Dedifferentiated amniotic fluid mesenchymal stem cell (primary cell): ENCODE data around the gene PLPP6.

Experiments
- DNase-seq: peaks from one replicate; pipeline ENCODE4 v3.0.0-alpha.2; 2016; ENCODE audit errors: extremely low spot score

Gene PLPP6

DNA sequence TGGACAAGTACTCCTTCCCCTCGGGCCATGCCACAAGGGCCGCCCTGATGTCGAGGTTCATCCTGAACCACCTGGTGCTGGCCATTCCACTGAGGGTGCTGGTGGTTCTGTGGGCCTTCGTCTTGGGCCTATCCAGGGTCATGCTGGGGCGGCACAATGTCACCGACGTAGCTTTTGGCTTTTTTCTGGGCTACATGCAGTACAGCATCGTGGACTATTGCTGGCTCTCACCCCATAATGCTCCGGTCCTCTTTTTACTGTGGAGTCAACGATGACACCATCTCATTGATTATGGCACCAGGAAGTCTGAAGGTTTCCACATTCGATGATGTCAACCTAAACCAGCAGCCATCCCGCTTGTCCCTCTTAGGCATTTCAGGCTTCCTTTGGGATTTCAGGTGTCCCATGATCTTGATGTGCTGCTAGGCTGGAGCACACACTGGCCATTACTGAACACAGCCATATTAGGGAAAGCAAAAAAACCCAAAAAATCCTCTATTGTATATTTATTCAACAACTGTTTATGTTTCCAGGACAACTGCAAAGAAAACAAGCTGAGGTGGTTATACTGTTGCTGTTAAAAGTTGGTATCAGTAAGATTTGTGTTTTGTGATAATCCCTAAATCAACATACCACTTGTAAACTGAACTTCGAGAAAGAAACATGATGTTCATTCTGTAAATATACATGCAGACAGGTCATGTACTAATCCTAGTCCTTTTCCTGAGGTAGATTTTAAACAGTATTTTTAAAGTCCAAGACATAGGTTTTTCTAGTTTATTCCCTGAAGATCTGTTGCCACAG, 1.1 kb downstream of the PLPP6 start:
- no peak for DNase-seq

- DNase-seq = no peak
These were observed 1.9 kb downstream of the PLPP6 start for GRCh38 chr9:4663956-4664355.

DNA sequence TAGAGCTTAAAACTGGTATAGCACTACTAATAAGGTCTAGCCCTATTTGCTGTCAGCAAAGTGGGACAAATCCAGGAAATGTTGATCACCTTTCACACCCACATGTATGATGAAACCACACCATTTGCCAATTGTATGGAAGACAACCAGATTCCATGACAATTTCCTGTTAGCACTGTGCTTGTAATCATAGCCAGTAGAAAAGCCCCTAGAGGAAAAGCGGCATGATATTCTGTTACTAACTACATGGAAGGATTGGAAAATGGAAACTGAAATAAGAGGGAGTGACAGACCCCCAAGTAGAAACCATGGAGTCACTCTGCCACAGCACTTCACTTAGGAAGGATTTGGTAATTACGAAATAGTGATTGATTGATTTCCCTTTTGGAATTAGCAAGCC, 3.3 kb downstream of the PLPP6 start:
- DNase-seq = no peak

GRCh38 chr9:4666042-4666699, 4.1 kb downstream of the PLPP6 start, which contains the start of gene SPATA6L:
SPATA6L (minus strand) TSS chr9:4666480; CDS start chr9:4666250, 230 bp downstream.
- no peak for DNase-seq

DNA sequence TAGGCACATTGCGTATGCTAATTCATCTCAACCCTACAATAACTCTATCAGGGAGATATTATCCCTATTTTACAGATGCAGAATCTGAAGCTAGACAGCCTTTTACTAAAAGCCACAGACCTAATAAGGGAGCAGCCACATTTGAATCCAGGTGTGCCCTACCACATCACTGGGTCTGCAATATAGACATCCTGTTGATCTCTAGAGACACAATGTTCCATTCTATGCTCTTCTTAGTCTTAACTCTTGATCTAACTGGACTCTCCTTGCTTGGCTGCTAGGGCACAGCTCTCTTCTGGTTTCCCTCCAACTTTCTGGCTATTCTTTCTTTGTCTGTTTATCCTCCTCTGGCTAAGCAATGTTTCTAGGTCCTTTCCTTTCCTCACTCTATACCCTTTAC, 5.6 kb downstream of the PLPP6 start:
- DNase-seq = no peak

GRCh38 chr9:4668604-4669003, 6.5 kb downstream of the PLPP6 start:
- no peak for DNase-seq

DNA sequence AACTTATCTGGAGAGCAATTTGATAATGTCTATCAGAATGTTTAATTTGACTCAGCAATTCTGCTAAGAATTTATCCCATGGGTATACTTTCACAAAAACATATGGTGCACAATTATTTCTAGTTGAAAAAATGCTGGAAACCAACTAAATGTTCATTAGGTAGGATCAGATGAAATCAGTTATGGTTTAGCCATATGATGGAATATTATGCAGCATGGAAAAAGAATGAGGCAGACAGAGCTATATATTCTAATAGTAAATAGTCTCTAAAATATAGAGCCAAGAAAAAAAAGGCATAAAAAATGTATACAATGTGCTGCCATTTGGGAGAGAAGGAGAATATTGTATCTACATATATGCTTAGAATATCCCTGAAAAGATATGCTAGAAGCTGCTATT, 7.8 kb downstream of the PLPP6 start:
- no peak for DNase-seq

DNA sequence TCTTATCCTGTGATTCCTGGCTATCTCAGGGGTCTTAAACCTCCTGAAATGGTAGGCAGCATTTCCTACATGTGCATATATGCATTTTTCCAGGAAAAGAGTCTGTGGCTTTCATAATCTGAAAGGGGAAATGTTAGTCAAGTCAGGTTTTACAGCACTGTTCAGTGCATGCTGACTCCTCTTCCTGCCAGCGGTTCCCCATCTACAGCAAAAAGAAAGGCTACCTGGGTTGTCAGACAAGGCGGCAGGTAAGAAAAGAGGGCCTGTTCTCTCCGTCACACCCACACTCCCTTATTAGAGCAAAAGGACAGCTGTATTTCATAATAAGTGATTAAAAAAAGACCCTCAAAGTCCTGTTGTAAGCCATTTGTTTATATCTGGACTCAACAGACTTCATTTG, 8.5 kb downstream of the PLPP6 start:
- DNase-seq = no peak

DNA sequence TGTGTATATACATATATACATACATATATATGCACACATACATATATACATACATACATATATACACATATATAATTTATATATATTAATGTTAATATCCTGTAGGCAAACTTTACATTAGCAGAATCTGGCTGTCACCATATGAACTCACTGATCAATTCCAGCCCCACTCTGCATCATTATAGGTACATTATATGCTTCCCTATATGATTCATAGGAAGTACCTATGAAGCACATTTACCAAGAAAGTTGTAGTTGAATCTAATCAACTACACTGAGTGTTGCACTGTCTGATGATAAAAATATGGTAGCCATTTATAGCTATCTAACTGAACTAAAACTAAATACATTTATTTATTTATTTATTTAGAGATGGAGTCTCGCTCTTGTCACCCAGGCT, 9.6 kb downstream of the PLPP6 start:
- DNase-seq = no peak

GRCh38 chr9:4674783-4675182, 12.7 kb downstream of the PLPP6 start:
- peak; percentile 99 for DNase-seq

GRCh38 chr9:4677392-4677791, 15.3 kb downstream of the PLPP6 start:
- DNase-seq = no peak

GRCh38 chr9:4678679-4679267, 16.7 kb downstream of the PLPP6 start:
- no peak for DNase-seq

GRCh38 chr9:4679268-4680172, 17.4 kb downstream of the PLPP6 start, which contains the start of gene CDC37L1:
CDC37L1 (plus strand) TSS chr9:4679569; CDS start chr9:4679768, 199 bp downstream.
- DNase-seq = peak; percentile 95

DNA sequence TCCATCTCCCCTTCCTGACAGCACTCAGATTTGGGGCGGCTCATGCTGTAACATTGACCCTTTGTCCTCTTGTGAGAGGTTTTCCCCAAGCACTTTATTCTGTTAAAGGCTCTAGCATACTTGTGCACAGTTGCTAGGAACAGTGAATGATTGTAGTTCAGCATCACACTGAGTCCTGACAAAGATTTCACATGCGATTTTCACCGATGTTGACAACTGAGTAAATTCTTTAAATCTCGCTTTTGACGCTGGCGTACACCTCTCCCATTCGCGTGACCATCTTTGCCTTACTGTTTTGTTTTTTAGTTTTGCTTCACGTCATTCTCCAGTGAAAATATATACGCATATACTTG, 18.1 kb downstream of the PLPP6 start:
- DNase-seq = no peak

DNA sequence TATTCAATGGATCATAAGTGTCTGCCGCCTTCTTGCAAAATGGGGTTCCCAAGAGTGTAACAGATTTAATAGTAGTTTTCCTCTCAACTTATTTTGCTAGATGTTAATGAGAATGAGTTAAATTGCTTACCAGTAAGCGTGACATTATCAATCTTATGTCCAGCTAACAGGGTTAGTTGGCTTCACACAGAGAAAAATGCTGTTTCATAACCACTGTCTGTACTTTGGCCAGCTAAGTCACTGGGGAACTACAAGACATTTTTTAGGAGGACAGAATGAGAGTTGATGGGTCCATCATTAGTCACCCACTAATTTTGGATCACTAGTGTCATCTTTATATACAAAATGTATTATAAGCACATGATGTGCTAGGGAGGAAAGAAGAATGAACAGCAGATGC, 18.7 kb downstream of the PLPP6 start:
- DNase-seq = peak; percentile 22

GRCh38 chr9:4684820-4685219, 22.7 kb downstream of the PLPP6 start:
- no peak for DNase-seq

GRCh38 chr9:4686112-4686511, 24.0 kb downstream of the PLPP6 start:
- DNase-seq = no peak

GRCh38 chr9:4686584-4686983, 24.5 kb downstream of the PLPP6 start:
- no peak for DNase-seq

DNA sequence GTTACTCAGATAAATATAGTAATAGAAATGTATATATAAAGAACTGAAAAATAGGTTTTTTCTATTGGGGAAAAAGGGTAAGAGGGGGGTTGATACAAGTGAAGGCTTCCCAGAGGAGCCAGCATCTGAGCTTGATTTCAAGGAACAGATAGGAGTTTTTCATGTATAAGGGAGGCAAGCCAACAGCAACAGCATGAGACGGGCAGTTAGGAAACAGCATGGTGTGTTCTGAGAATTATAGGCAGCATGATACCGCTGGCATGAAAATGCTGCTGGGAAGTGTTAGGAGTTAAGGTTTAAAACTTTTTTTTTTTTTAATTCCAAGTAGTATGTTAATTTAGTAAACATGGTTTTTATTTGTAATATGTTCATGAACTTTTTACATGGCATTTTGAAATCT, 26.9 kb downstream of the PLPP6 start:
- no peak for DNase-seq

DNA sequence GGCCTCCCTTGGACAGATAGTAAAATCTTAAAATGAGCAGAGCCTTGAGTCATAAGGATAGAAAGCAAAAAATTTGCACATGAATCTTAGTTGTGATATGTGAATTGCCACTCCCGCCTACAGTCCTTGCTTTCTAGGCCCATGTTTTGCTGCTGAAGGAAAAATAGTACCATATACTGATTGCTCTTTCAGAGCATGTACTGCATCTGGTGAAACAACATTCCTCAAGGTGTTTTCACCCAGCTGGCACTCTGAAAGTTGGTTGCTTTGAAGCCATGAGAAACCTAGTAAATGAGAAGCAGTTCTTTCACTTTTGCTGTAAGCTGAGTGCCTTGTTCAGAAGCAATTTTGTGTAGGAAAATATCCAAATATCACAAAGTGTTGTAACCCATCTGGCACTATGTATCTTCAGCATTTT, 27.6 kb downstream of the PLPP6 start:
- DNase-seq = no peak

DNA sequence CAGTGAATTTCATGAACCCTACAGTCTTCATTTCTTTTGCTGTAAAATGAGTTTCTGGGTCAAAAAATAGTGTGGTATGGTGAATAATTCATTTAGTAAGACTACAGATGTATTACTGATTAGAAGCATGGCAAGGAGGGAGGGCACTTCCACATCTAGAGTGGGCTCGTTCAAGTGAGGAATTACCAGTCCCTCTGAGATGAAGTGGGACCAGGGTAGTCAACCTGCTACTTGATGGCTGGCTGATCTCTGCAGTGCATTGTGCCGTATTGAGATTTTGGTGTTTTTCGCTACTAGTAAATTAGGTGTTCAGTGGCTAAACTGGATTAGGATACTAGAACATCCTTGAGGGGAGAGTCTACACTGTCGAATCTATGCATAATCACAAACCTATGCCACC, 28.1 kb downstream of the PLPP6 start:
- DNase-seq = no peak

DNA sequence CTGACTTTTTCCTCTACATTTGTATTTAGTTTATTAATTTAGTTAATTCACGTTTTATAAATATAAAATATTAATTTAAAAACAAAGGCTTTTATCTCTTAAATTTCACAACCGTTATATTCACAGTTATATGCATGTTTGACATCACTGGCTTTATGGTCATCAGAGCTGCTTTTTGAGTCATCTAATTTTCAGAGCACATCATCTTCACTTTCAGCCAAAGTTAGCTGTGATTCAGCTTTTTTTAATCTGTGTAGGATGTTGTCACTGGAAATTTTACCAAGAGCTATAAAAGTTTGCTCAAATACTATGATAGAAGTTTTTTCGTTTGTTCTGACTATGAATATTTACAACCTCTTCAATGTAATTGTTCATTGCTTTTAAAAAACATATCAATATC, 29.7 kb downstream of the PLPP6 start:
- peak; percentile 42 for DNase-seq
